GM21381 (cell line): ENCODE measurements around the gene TBC1D4.

Source experiments
- ATAC-seq: cut with Tn5 transposase; IDR thresholded peaks from one replicate; pipeline ENCODE4 v1.9.1; 2021; ENCODE audit warnings: mild to moderate bottlenecking, moderate library complexity; ENCODE audit not compliant: unreplicated experiment

The TBC1D4 gene

GRCh38 chr13:75393839-75394520, 88.0 kb downstream of the TBC1D4 start:
- ATAC-seq = no peak

- no peak for ATAC-seq
Observed at GRCh38 chr13:75391432-75392100, 90.4 kb downstream of the TBC1D4 start.

GRCh38 chr13:75390229-75390628, 91.7 kb downstream of the TBC1D4 start:
- ATAC-seq = no peak

- no peak for ATAC-seq
Observed at GRCh38 chr13:75385708-75386083, 96.3 kb downstream of the TBC1D4 start.

GRCh38 chr13:75384879-75385707, 96.9 kb downstream of the TBC1D4 start:
- no peak for ATAC-seq

GRCh38 chr13:75383064-75383715, 98.8 kb downstream of the TBC1D4 start:
- no peak for ATAC-seq

- ATAC-seq = no peak
Observed at GRCh38 chr13:75378301-75378700, 103.7 kb downstream of the TBC1D4 start.

GRCh38 chr13:75376792-75377402, 105.1 kb downstream of the TBC1D4 start:
- ATAC-seq = no peak

GRCh38 chr13:75375329-75375728, 106.6 kb downstream of the TBC1D4 start:
- ATAC-seq = no peak

GRCh38 chr13:75373988-75374387, 108.0 kb downstream of the TBC1D4 start:
- no peak for ATAC-seq

- no peak for ATAC-seq
Observed at GRCh38 chr13:75372923-75373841, 108.8 kb downstream of the TBC1D4 start.

- peak; percentile 73 for ATAC-seq
Observed at GRCh38 chr13:75372517-75372916, 109.5 kb downstream of the TBC1D4 start.

GRCh38 chr13:75371203-75371602, 110.8 kb downstream of the TBC1D4 start:
- ATAC-seq = no peak

GRCh38 chr13:75370774-75371173, 111.2 kb downstream of the TBC1D4 start:
- no peak for ATAC-seq

- no peak for ATAC-seq
Observed at GRCh38 chr13:75369981-75370380, 112.0 kb downstream of the TBC1D4 start.

GRCh38 chr13:75368167-75368566, 113.8 kb downstream of the TBC1D4 start:
- ATAC-seq = no peak

- no peak for ATAC-seq
Observed at GRCh38 chr13:75366380-75367280, 115.3 kb downstream of the TBC1D4 start.

- peak; percentile 94 for ATAC-seq
Observed at GRCh38 chr13:75365724-75366173, 116.2 kb downstream of the TBC1D4 start.
